Astrocyte of the cerebellum (primary cell): Measurements from ENCODE around the gene IQSEC1.

Experiments
- DNase-seq: peaks from one replicate; pipeline ENCODE4 v3.0.0-alpha.2; 2011; ENCODE audit warnings: low read depth
- H3K4me3 ChIP-seq: 2 replicates; pipeline ENCODE4 v1.5.1; 2011; ENCODE audit warnings: mild to moderate bottlenecking, low read depth, low read length, moderate library complexity
- CTCF ChIP-seq: IDR thresholded peaks from 2 replicates; pipeline ENCODE4 v1.5.1; 2012; ENCODE audit warnings: low read length, low read depth, moderate library complexity, mild to moderate bottlenecking; ENCODE audit errors: missing control alignments
- in situ Hi-C: cut with HindIII; loops from 2 replicates; pipeline ENCODE4 v1.10.0; 2017; ENCODE audit warnings: low sequenced_read_pairs

IQSEC1 gene

GRCh38 chr3:13070391-13071070 is 2.7 kb downstream of the IQSEC1 start:
- in situ Hi-C loops = no loop called here
- no peak for TF ChIP-seq CTCF
- no peak overlapping the region for H3K4me3 ChIP-seq
- no peak for DNase-seq

GRCh38 chr3:13069495-13069894 is 3.7 kb downstream of the IQSEC1 start:
- in situ Hi-C loops = no loop called here
- H3K4me3 ChIP-seq = no peak overlapping the region
- no peak for TF ChIP-seq CTCF

GRCh38 chr3:13068269-13069010 is 4.8 kb downstream of the IQSEC1 start:
- H3K4me3 ChIP-seq = no peak overlapping the region
- TF ChIP-seq CTCF = no peak
- in situ Hi-C loops = no loop called here
- DNase-seq = no peak

More at GRCh38 chr3:13069495-13069894, 3.7 kb downstream of the IQSEC1 start:
- no peak for DNase-seq

- no peak for TF ChIP-seq CTCF
- no peak for DNase-seq
- in situ Hi-C loops = no loop called here
- no peak overlapping the region for H3K4me3 ChIP-seq
Measured at GRCh38 chr3:13067778-13068177, 5.5 kb downstream of the IQSEC1 start.

- no peak for TF ChIP-seq CTCF
- in situ Hi-C loops = no loop called here
- no peak overlapping the region for H3K4me3 ChIP-seq
- no peak for DNase-seq
Measured at GRCh38 chr3:13066834-13067233, 6.4 kb downstream of the IQSEC1 start.

- H3K4me3 ChIP-seq = no peak overlapping the region
- no peak for TF ChIP-seq CTCF
- no peak for DNase-seq
- in situ Hi-C loops = no loop called here
Measured at GRCh38 chr3:13066236-13066635, 7.0 kb downstream of the IQSEC1 start.
